ENCODE data around the gene RIOK3. TPM values are rescaled to one million over a fixed set of nuclear protein-coding genes. Genes with fewer than 3 reads are reported as not detected.
A peak's percentile ranks its signal among the peaks of the same experiment; 100 is the strongest.

The RIOK3 gene
- total and polyA plus RNA-seq, 2 of the 4 experiments (the other 2 are of a cell fraction), result 21.5 to 38.9 TPM

GRCh38 chr18:23512641-23513040 is 59.6 kb downstream of the RIOK3 start:
- dilution Hi-C loops (cut with HindIII; ENCODE audit: low sequenced_read_pairs, unreplicated experiment), result no loop called here

More at GRCh38 chr18:23512641-23513040, 59.6 kb downstream of the RIOK3 start:
- H4K5ac ChIP-seq (ENCODE audit: low read depth, low read length), result no peak overlapping the region
- H3K9me1 ChIP-seq (ENCODE audit: insufficient read depth, low read length), result no peaks in the 10 kb centered on the region
- H3K4ac ChIP-seq (ENCODE audit: low read depth, low read length), result no peak overlapping the region
- H2AFZ ChIP-seq (replicated peaks; ENCODE audit: low read length, poor library complexity), result no peak overlapping the region
- no peaks in the 10 kb centered on the region; the same call in 1 of the 2 replicates for H3K4me1 ChIP-seq (ENCODE audit: control insufficient read depth, insufficient read depth, low read length)
- no peak overlapping the region; the same call in 1 of the 2 replicates for H3K4me2 ChIP-seq (ENCODE audit: low read depth, low read length)
- H3K23ac ChIP-seq (ENCODE audit: low read depth, low read length), result no peak overlapping the region
- no peak overlapping the region for H2BK15ac ChIP-seq (ENCODE audit: low read depth, low read length)
- no peak overlapping the region for H3K27ac ChIP-seq (ENCODE audit: insufficient read depth, low read length)
- no peaks in the 10 kb centered on the region for H3K27me3 ChIP-seq (ENCODE audit: control insufficient read depth, insufficient read depth, low read length)
- TF ChIP-seq MAZ (IDR thresholded peaks at IDR 0.05; ENCODE audit: borderline replicate concordance, low read depth, low read length), result no peak
- TF ChIP-seq SMC3 (IDR thresholded peaks at IDR 0.05; ENCODE audit: low read depth, low read length), result no peak
- no peak for TF ChIP-seq RFX5 (IDR thresholded peaks at IDR 0.05; ENCODE audit: low read depth, low read length)
- TF ChIP-seq CEBPB (IDR thresholded peaks at IDR 0.05; ENCODE audit: low read depth, low read length), result no peak
- H3K9me3 ChIP-seq (ENCODE audit: control insufficient read depth, insufficient read depth, low read length), result no peaks in the 10 kb centered on the region
- peaks cover 3 to 4% of the 10 kb centered on the region in 2 experiments; a peak in 1 of 4 replicates for H3K79me1 ChIP-seq (ENCODE audit: low read depth in 1 of 2, low read length in 2 of 2)
- H4K91ac ChIP-seq (ENCODE audit: insufficient read depth, low read depth, low read length), result no peak overlapping the region
- no peak overlapping the region for H3K14ac ChIP-seq (replicated peaks; ENCODE audit: low read depth, low read length)
- H3K18ac ChIP-seq (ENCODE audit: low read depth, low read length), result no peak overlapping the region
- H2AK9ac ChIP-seq (replicated peaks; ENCODE audit: low read depth, low read length, poor library complexity), result no peak overlapping the region
- CTCF ChIA-PET, result interaction anchor here (1.1 kb wide), 1 partner anchor 13 kb away, joined by 3 read pairs; no protein-coding TSS in a partner anchor
- peak; percentile 31; the same call in 1 of the 2 replicates for ATAC-seq (ENCODE audit: low read depth)
- H3K36me3 ChIP-seq (ENCODE audit: control insufficient read depth, insufficient read depth, low read length), result peaks cover 13% of the 10 kb centered on the region
- H3K56ac ChIP-seq (ENCODE audit: extremely low read depth, insufficient read depth, low read length), result no peak overlapping the region
- no peak overlapping the region for H4K8ac ChIP-seq (ENCODE audit: low read depth in 2 of 2, low read length in 2 of 2)
- no peaks in the 10 kb centered on the region for H4K20me1 ChIP-seq (ENCODE audit: insufficient read depth, low read length)
- in situ Hi-C loops (cut with MboI; ENCODE audit: low sequenced_read_pairs), result loop anchor here (10.0 kb wide), 1 partner anchor 292 kb away; no protein-coding TSS in a partner anchor
- no peak overlapping the region for H3K9ac ChIP-seq (ENCODE audit: low read depth, low read length)
- POLR2A ChIA-PET (ENCODE audit: unreplicated experiment), result no interaction called here
- DNase-seq, result no peak
- no peak overlapping the region for H2BK120ac ChIP-seq (ENCODE audit: low read depth, low read length)
- H3K4me3 ChIP-seq (ENCODE audit: insufficient read depth, low read depth, low read length), result no peak overlapping the region
- H2BK5ac ChIP-seq (ENCODE audit: low read depth, low read length, poor library complexity, severe bottlenecking), result no peak overlapping the region
- H2BK20ac ChIP-seq (ENCODE audit: low read depth, low read length), result no peak overlapping the region
- WGBS, 2 experiments (ENCODE audit: extremely low coverage in 2 of 2, insufficient read length in 1 of 2), result no CpG with 5 or more reads among the region's 1 CpG
- intact Hi-C loops (cut with micrococcal nuclease), result no loop called here
- BruUV-seq (replicated peaks), result no TSS peak
- H2AK5ac ChIP-seq (ENCODE audit: low read depth, low read length), result no peak overlapping the region
